NCI-H187 (cell line): ENCODE results near the gene SHROOM1.
A peak's percentile ranks its signal among the peaks of the same experiment; 100 is the strongest.
"Not testable (repeated sequence)": the region's sequence is repeated elsewhere in the genome, so short reads cannot be mapped to it uniquely, and the experiment has no call there.

Experiments
- DNase-seq, 2 experiments: peaks; one replicate each; lab custom pipeline; 2025; lab: John Stamatoyannopoulos, UW

Gene SHROOM1

GRCh38 chr5:132830436-132831094, at the start of gene SHROOM1:
SHROOM1 (minus strand) TSS chr5:132830647; CDS start chr5:132826140, 4,507 bp downstream.
- peak in 1 of 2 experiments; percentile 28 for DNase-seq

- DNase-seq, result peak; percentile 10 to 27
Observed at GRCh38 chr5:132877938-132878337, 47.5 kb upstream of the SHROOM1 start.

GRCh38 chr5:132877466-132877865, 47.0 kb upstream of the SHROOM1 start:
- no peak for DNase-seq

GRCh38 chr5:132876020-132876759, 45.7 kb upstream of the SHROOM1 start:
- DNase-seq, result no peak

- DNase-seq, result no peak
Observed at GRCh38 chr5:132873930-132874271, 43.5 kb upstream of the SHROOM1 start.

- DNase-seq, result no peak
Observed at GRCh38 chr5:132873119-132873929, 42.9 kb upstream of the SHROOM1 start, which contains the start of gene LEAP2. LEAP2 (plus strand) TSS chr5:132873668; CDS start chr5:132873695, 27 bp downstream.

GRCh38 chr5:132872788-132873118, 42.3 kb upstream of the SHROOM1 start:
- DNase-seq, result no peak

- DNase-seq, result no peak
Observed at GRCh38 chr5:132871459-132872284, 41.2 kb upstream of the SHROOM1 start.

- DNase-seq, result no peak
Observed at GRCh38 chr5:132870801-132871200, 40.4 kb upstream of the SHROOM1 start.

- no peak for DNase-seq
Observed at GRCh38 chr5:132868754-132869153, 38.3 kb upstream of the SHROOM1 start.

- DNase-seq, result no peak
Observed at GRCh38 chr5:132867046-132867451, 36.6 kb upstream of the SHROOM1 start.

- DNase-seq, result peak; percentile 74 to 90
Observed at GRCh38 chr5:132866342-132867045, 36.0 kb upstream of the SHROOM1 start, which contains the start of the genes GDF9 and UQCRQ. GDF9 (minus strand) TSS chr5:132866469; CDS start chr5:132864533, 1,936 bp downstream. UQCRQ (plus strand) TSS chr5:132866642; CDS start chr5:132866882, 240 bp downstream.

- no peak for DNase-seq
Observed at GRCh38 chr5:132865668-132866341, 35.4 kb upstream of the SHROOM1 start.

GRCh38 chr5:132860742-132861141, 30.3 kb upstream of the SHROOM1 start:
- no peak for DNase-seq

GRCh38 chr5:132859889-132860437, 29.5 kb upstream of the SHROOM1 start:
- no peak for DNase-seq

- no peak for DNase-seq
Observed at GRCh38 chr5:132856011-132856410, 25.6 kb upstream of the SHROOM1 start.

GRCh38 chr5:132854992-132855391, 24.5 kb upstream of the SHROOM1 start:
- not testable (repeated sequence) for DNase-seq

- no peak for DNase-seq
Observed at GRCh38 chr5:132854301-132854700, 23.9 kb upstream of the SHROOM1 start.

- DNase-seq, result no peak
Observed at GRCh38 chr5:132853790-132854189, 23.3 kb upstream of the SHROOM1 start.

- DNase-seq, result no peak
Observed at GRCh38 chr5:132853323-132853722, 22.9 kb upstream of the SHROOM1 start.
